Lung (tissue), 12 donors: ENCODE data around the gene PMCH. TPM values are rescaled to one million over a fixed set of nuclear protein-coding genes. Genes with fewer than 3 reads are reported as not detected.

Source experiments
- ATAC-seq: fragments of 200-7000 bp; cut with Tn5 transposase; one replicate; pipeline ENCODE4 v1.9.1; 2020; ENCODE audit warnings: moderate number of reproducible peaks; ENCODE audit not compliant: insufficient read depth, low FRiP score
- DNase-seq, 3 donors: peaks; one replicate each; pipeline ENCODE4 v3.0.0-alpha.2; 2013 to 2017
- H3K27ac ChIP-seq, 2 donors: one replicate each; pipeline ENCODE4 v1.5.1; 2013; ENCODE audit warnings: mild to moderate bottlenecking in 2 of 2, moderate library complexity in 2 of 2, control low read depth in 1 of 2, inconsistent platforms in 1 of 2, low read depth in 1 of 2, low read length in 1 of 2
- H3K27me3 ChIP-seq, 3 donors: one replicate each; pipeline ENCODE4 v1.5.1; 2013; ENCODE audit warnings: low read length in 2 of 3; ENCODE audit not compliant: control insufficient read depth in 3 of 3, insufficient read depth in 3 of 3
- H3K36me3 ChIP-seq, 4 donors: one replicate each; pipeline ENCODE4 v1.5.1; 2013; ENCODE audit warnings: low read length in 4 of 4, mild to moderate bottlenecking in 1 of 4, moderate library complexity in 1 of 4; ENCODE audit not compliant: control insufficient read depth in 4 of 4, insufficient read depth in 4 of 4
- H3K4me1 ChIP-seq, 5 donors: one replicate each; pipeline ENCODE4 v1.5.1; 2013; ENCODE audit warnings: low read length in 5 of 5, mild to moderate bottlenecking in 2 of 5, moderate library complexity in 1 of 5; ENCODE audit not compliant: control insufficient read depth in 5 of 5, insufficient read depth in 5 of 5
- H3K4me3 ChIP-seq: one replicate; pipeline ENCODE4 v1.5.1; 2013; ENCODE audit warnings: mild to moderate bottlenecking, control low read depth, moderate library complexity
- H3K9ac ChIP-seq, 2 donors: one replicate each; pipeline ENCODE4 v1.5.1; 2013; ENCODE audit warnings: low read length in 2 of 2, control low read depth in 1 of 2; ENCODE audit not compliant: insufficient read depth in 1 of 2
- H3K9me3 ChIP-seq, 4 donors: one replicate each; pipeline ENCODE4 v1.5.1; 2013; ENCODE audit warnings: low read length in 3 of 4, mild to moderate bottlenecking in 1 of 4, moderate library complexity in 1 of 4; ENCODE audit not compliant: control insufficient read depth in 4 of 4, insufficient read depth in 3 of 4
- whole genome bisulfite sequencing, 2 donors: extraction: QIAGEN DNeasy Blood & Tissue Kit; methylation state at CpG; one replicate each; pipeline ENCODE4 v1.1.7; 2013; 5-methylcytosine and 5-hydroxymethylcytosine counted together
- polyA plus RNA-seq, 2 donors: library from polyadenylated mRNA; stranded (reverse); fragments of 200-250 nt; gene quantifications; one replicate each; pipeline ENCODE4 v1.2.1, GENCODE V29; 2013
- total RNA-seq, 2 donors: library from RNA; depleted of rRNA in 1 of 2; stranded (reverse); fragments of >200 nt in 1 of 2; gene quantifications; one replicate each; pipeline ENCODE4 v1.2.1, GENCODE V29; 2014 to 2021
- TF ChIP-seq, protein P1 (sequence below): IDR thresholded peaks from 2 replicates; pipeline ENCODE4 v1.5.1; 2012; ENCODE audit warnings: mild to moderate bottlenecking; ENCODE audit errors: control extremely low read depth, extremely low read depth
- donor health status: control.
- donor health status: control.
- donor health status: Bipolar disorder and iron deficiency.
- donor health status: healthy.
- donor health status: DM: yes; HTN: yes; CAD: no.

Gene PMCH
- total and polyA plus RNA-seq, 4 donors: 0.16 to 0.29 TPM; not detected in 2

DNA sequence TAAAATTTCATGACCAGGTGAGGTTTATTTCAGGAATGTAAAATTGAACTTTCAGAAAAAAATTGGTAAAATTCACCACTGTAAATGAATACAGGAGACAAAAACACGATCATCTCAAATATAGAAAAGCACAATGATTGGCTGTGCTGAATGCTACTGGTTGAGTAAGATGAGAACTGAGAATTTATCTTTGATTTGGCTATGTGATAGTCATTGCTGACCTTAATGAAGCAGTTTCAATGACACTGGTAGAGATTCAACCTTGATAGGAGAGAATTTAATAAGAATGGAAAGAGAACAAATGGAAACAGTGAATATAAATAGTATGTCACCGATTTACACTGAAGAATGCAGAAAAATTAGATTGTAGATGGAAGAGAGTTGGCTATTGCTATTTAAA lies 6.4 kb upstream of the PMCH start:
- no peak overlapping the region for H3K27ac ChIP-seq
- TF ChIP-seq, protein P1, sequence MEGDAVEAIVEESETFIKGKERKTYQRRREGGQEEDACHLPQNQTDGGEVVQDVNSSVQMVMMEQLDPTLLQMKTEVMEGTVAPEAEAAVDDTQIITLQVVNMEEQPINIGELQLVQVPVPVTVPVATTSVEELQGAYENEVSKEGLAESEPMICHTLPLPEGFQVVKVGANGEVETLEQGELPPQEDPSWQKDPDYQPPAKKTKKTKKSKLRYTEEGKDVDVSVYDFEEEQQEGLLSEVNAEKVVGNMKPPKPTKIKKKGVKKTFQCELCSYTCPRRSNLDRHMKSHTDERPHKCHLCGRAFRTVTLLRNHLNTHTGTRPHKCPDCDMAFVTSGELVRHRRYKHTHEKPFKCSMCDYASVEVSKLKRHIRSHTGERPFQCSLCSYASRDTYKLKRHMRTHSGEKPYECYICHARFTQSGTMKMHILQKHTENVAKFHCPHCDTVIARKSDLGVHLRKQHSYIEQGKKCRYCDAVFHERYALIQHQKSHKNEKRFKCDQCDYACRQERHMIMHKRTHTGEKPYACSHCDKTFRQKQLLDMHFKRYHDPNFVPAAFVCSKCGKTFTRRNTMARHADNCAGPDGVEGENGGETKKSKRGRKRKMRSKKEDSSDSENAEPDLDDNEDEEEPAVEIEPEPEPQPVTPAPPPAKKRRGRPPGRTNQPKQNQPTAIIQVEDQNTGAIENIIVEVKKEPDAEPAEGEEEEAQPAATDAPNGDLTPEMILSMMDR: no peak
- H3K9me3 ChIP-seq: peaks cover 0 to 5% (median 3%) of the 10 kb centered on the region in 4 donors
- no peaks in the 10 kb centered on the region for H3K36me3 ChIP-seq
- H3K27me3 ChIP-seq: no peaks in the 10 kb centered on the region
- ATAC-seq: no peak
- no peak overlapping the region for H3K9ac ChIP-seq
- no peaks in the 10 kb centered on the region for H3K4me1 ChIP-seq
- no peak overlapping the region for H3K4me3 ChIP-seq
- no peak for DNase-seq
- WGBS, 2 donors: 93 to 99% methylated on average over 2 of the region's 2 CpGs

DNA sequence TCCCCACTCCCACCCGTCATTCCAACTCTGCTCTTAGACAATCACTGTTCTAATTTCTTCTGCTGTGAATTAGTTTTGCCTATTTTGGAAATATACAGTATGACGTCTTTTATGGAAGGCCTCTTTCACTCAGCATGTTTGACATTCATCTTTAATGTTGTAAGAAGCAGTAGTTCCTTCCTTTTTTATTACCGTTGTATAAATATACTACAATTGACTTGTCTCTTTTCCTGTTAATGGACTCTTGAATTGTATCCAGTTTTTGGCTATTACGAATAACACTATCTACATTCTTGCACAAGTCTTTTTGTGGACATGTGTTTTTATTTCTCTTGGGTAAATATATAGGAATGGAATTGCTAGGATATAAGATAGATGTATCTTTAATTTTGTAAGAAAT lies 4.9 kb upstream of the PMCH start:
- H3K4me1 ChIP-seq: no peaks in the 10 kb centered on the region
- no peaks in the 10 kb centered on the region for H3K36me3 ChIP-seq
- DNase-seq (no peak), ATAC-seq (no peak)
- no peak overlapping the region for H3K4me3 ChIP-seq
- H3K27ac ChIP-seq: no peak overlapping the region
- H3K9me3 ChIP-seq: peaks cover 0 to 4% (median 0%) of the 10 kb centered on the region in 4 donors
- TF ChIP-seq, protein P1: no peak
- H3K27me3 ChIP-seq: no peaks in the 10 kb centered on the region
- no peak overlapping the region for H3K9ac ChIP-seq
- WGBS, 2 donors: 61 to 72% methylated on average over 4 of the region's 4 CpGs

GRCh38 chr12:102201436-102202061 lies 3.9 kb upstream of the PMCH start:
- Histone ChIP-seq H3K4me1 (no peaks in the 10 kb centered on the region), H3K27ac (no peak overlapping the region), H3K9me3 (peaks cover 0 to 2% (median 0%) of the 10 kb centered on the region in 4 donors), H3K4me3 (no peak overlapping the region), H3K27me3 (no peaks in the 10 kb centered on the region), H3K36me3 (no peaks in the 10 kb centered on the region), H3K9ac (no peak overlapping the region)
- TF ChIP-seq, protein P1: no peak
- peak in 2 of 3 donors; percentile 59 to 64 for DNase-seq
- no peak for ATAC-seq
- WGBS, 2 donors: 76% methylated on average over 3 of the region's 3 CpGs

GRCh38 chr12:102195826-102196225 lies 1.8 kb downstream of the PMCH start:
- Histone ChIP-seq H3K9ac (no peak overlapping the region), H3K36me3 (no peaks in the 10 kb centered on the region), H3K4me1 (no peaks in the 10 kb centered on the region), H3K4me3 (no peak overlapping the region), H3K9me3 (no peaks in the 10 kb centered on the region), H3K27ac (no peak overlapping the region), H3K27me3 (no peaks in the 10 kb centered on the region)
- DNase-seq (no peak), ATAC-seq (no peak)
- 86 to 90% methylated on average over 4 of the region's 4 CpGs for WGBS, 2 donors
- TF ChIP-seq, protein P1: no peak
